DMS114 treated with DMSO at 0.1 percent for 48 hours (cell line): Measurements from ENCODE around the gene H2BK1.

ENCODE experiments used
- DNase-seq: peaks from one replicate; lab custom pipeline; 2025; ENCODE audit not compliant: unreplicated experiment; lab: John Stamatoyannopoulos, UW

H2BK1 gene

GRCh38 chr7:151245360-151246101 lies 35.2 kb upstream of the H2BK1 start:
- no peak for DNase-seq

GRCh38 chr7:151244841-151245346 lies 34.6 kb upstream of the H2BK1 start:
- DNase-seq = no peak

- DNase-seq = peak; percentile 26
These were observed 34.0 kb upstream of the H2BK1 start for GRCh38 chr7:151244196-151244840.

GRCh38 chr7:151243408-151244195 lies 33.3 kb upstream of the H2BK1 start:
- no peak for DNase-seq

GRCh38 chr7:151243045-151243349 lies 32.7 kb upstream of the H2BK1 start:
- DNase-seq = no peak

- DNase-seq = no peak
These were observed 32.1 kb upstream of the H2BK1 start for GRCh38 chr7:151242159-151243044.

- no peak for DNase-seq
These were observed 31.4 kb upstream of the H2BK1 start for GRCh38 chr7:151241755-151242096.

GRCh38 chr7:151240942-151241754 lies 30.9 kb upstream of the H2BK1 start:
- DNase-seq = no peak

- DNase-seq = no peak
These were observed 30.2 kb upstream of the H2BK1 start for GRCh38 chr7:151240536-151240935.

GRCh38 chr7:151239837-151240459 lies 29.7 kb upstream of the H2BK1 start:
- DNase-seq = no peak

GRCh38 chr7:151238924-151239836 lies 28.9 kb upstream of the H2BK1 start:
- DNase-seq = no peak

- DNase-seq = no peak
These were observed 28.0 kb upstream of the H2BK1 start for GRCh38 chr7:151238190-151238810.

GRCh38 chr7:151237244-151238189 lies 27.2 kb upstream of the H2BK1 start:
- no peak for DNase-seq

GRCh38 chr7:151236406-151236805 lies 26.1 kb upstream of the H2BK1 start:
- DNase-seq = no peak

GRCh38 chr7:151235091-151235787 lies 25.0 kb upstream of the H2BK1 start:
- no peak for DNase-seq

GRCh38 chr7:151233804-151234203 lies 23.5 kb upstream of the H2BK1 start:
- no peak for DNase-seq
